ENCODE results near the gene SPRR2B. TPM values are rescaled to one million over a fixed set of nuclear protein-coding genes. Genes with fewer than 3 reads are reported as not detected.

The SPRR2B gene
- total and polyA plus RNA-seq, 2 of the 13 experiments (the other 11 are each of a cell fraction or from before 2014, with no cell fraction given): not detected

- intact Hi-C loops (cut with micrococcal nuclease; ENCODE audit: unreplicated experiment) (no loop called here), in situ Hi-C loops (cut with HindIII; ENCODE audit: extremely low pct_ligation_motif_present, low pct_unique_long_range_greater_than_20kb) (no loop called here)
- BruUV-seq (replicated peaks): no TSS peak
- no peak overlapping the region for H3K27ac ChIP-seq (ENCODE audit: extremely low read length, insufficient read depth, low read length)
- FAIRE-seq (no peak), DNase-seq (ENCODE audit: low spot score) (no peak), ATAC-seq (no peak)
- H3K4me1 ChIP-seq (ENCODE audit: insufficient read depth, low read length): no peaks in the 10 kb centered on the region
- H3K36me3 ChIP-seq (replicated peaks in 1 of 2; ENCODE audit: control insufficient read depth in 1 of 2, insufficient read depth in 2 of 2, low read length in 2 of 2): no peaks in the 10 kb centered on the region
- ChIA-PET POLR2A (no interaction called here), CTCF (ENCODE audit: low intra/inter-chr PET ratio, low total read pairs) (no interaction called here)
- H3K4me3 ChIP-seq (replicated peaks in 1 of 3; ENCODE audit: insufficient read depth in 1 of 3, low read depth in 2 of 3, low read length in 3 of 3): no peak overlapping the region
- no peaks in the 10 kb centered on the region for H3K9me3 ChIP-seq (ENCODE audit: low read length)
- no peaks in the 10 kb centered on the region for H4K20me1 ChIP-seq (ENCODE audit: insufficient read depth, low read length)
- H3K4me2 ChIP-seq (ENCODE audit: low read depth, low read length): no peak overlapping the region
- H3K27me3 ChIP-seq (ENCODE audit: control insufficient read depth in 1 of 2, insufficient read depth in 2 of 2, low read length in 2 of 2): no peaks in the 10 kb centered on the region
- no peak overlapping the region for H2AFZ ChIP-seq (ENCODE audit: low read length)
- no peaks in the 10 kb centered on the region for H3K79me2 ChIP-seq (ENCODE audit: insufficient read depth, low read length)
- WGBS (ENCODE audit: low lambda C conversion rate): 0% methylated on average over 1 of the region's 2 CpGs
- no peak overlapping the region for H3K9ac ChIP-seq (ENCODE audit: insufficient read depth, low read depth, low read length)
- no peak for TF ChIP-seq ZNF12 (CRISPR knock-in tag; IDR thresholded peaks at IDR 0.05)
- no peak for TF ChIP-seq ZNF589 (CRISPR knock-in tag; conservative IDR thresholded peaks at IDR 0.05)
- no peak for TF ChIP-seq IKZF5 (CRISPR knock-in tag; IDR thresholded peaks at IDR 0.05)
- no peak for TF ChIP-seq ZNF570 (CRISPR knock-in tag; IDR thresholded peaks at IDR 0.05; ENCODE audit: borderline replicate concordance)
- TF ChIP-seq CREM (IDR thresholded peaks at IDR 0.05): no peak
- TF ChIP-seq CREM (CRISPR knock-in tag; IDR thresholded peaks at IDR 0.05): no peak
- no peak for TF ChIP-seq ZNF296 (CRISPR knock-in tag; conservative IDR thresholded peaks at IDR 0.05)
- no peak for TF ChIP-seq ZNF17 (CRISPR knock-in tag; IDR thresholded peaks at IDR 0.05)
- no peak for TF ChIP-seq ZNF329 (CRISPR knock-in tag; IDR thresholded peaks at IDR 0.05; ENCODE audit: low read depth)
- TF ChIP-seq ZMAT5 (CRISPR knock-in tag; IDR thresholded peaks at IDR 0.05; ENCODE audit: borderline replicate concordance, low read depth): no peak
- TF ChIP-seq, protein P1, sequence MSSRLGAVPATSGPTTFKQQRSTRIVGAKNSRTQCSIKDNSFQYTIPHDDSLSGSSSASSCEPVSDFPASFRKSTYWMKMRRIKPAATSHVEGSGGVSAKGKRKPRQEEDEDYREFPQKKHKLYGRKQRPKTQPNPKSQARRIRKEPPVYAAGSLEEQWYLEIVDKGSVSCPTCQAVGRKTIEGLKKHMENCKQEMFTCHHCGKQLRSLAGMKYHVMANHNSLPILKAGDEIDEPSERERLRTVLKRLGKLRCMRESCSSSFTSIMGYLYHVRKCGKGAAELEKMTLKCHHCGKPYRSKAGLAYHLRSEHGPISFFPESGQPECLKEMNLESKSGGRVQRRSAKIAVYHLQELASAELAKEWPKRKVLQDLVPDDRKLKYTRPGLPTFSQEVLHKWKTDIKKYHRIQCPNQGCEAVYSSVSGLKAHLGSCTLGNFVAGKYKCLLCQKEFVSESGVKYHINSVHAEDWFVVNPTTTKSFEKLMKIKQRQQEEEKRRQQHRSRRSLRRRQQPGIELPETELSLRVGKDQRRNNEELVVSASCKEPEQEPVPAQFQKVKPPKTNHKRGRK (CRISPR knock-in tag; IDR thresholded peaks at IDR 0.05): no peak
- no peak for TF ChIP-seq ZNF34 (CRISPR knock-in tag; IDR thresholded peaks at IDR 0.05; ENCODE audit: borderline replicate concordance)
- no peak for TF ChIP-seq ZNF615 (CRISPR knock-in tag; IDR thresholded peaks at IDR 0.05; ENCODE audit: borderline replicate concordance)
- TF ChIP-seq, protein P2, sequence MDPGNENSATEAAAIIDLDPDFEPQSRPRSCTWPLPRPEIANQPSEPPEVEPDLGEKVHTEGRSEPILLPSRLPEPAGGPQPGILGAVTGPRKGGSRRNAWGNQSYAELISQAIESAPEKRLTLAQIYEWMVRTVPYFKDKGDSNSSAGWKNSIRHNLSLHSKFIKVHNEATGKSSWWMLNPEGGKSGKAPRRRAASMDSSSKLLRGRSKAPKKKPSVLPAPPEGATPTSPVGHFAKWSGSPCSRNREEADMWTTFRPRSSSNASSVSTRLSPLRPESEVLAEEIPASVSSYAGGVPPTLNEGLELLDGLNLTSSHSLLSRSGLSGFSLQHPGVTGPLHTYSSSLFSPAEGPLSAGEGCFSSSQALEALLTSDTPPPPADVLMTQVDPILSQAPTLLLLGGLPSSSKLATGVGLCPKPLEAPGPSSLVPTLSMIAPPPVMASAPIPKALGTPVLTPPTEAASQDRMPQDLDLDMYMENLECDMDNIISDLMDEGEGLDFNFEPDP (CRISPR knock-in tag; conservative IDR thresholded peaks at IDR 0.05): no peak
- TF ChIP-seq ZBTB39 (CRISPR knock-in tag; IDR thresholded peaks at IDR 0.05): no peak
These were observed 1.2 kb downstream of the SPRR2B start for GRCh38 chr1:153070243-153070642.

Measured in HepG2 (cell line).